ENCODE data around the gene MADD.

The MADD gene

GRCh38 chr11:47233989-47234668 lies 35.8 kb upstream of the MADD start:
- no peak overlapping the region for H3K4me3 ChIP-seq (ENCODE audit: low read depth, low read length)
- no peak for TF ChIP-seq CTCF (IDR thresholded peaks at IDR 0.05; ENCODE audit: insufficient read depth, low read depth, low read length, missing control alignments)
- DNase-seq (ENCODE audit: low read depth) = no peak

GRCh38 chr11:47234669-47235100 lies 35.2 kb upstream of the MADD start:
- TF ChIP-seq CTCF (IDR thresholded peaks at IDR 0.05; ENCODE audit: insufficient read depth, low read depth, low read length, missing control alignments) = no peak
- DNase-seq (ENCODE audit: low read depth) = no peak
- no peak overlapping the region for H3K4me3 ChIP-seq (ENCODE audit: low read depth, low read length)

GRCh38 chr11:47235163-47235562 lies 34.8 kb upstream of the MADD start:
- DNase-seq (ENCODE audit: low read depth) = no peak
- no peak overlapping the region for H3K4me3 ChIP-seq (ENCODE audit: low read depth, low read length)
- TF ChIP-seq CTCF (IDR thresholded peaks at IDR 0.05; ENCODE audit: insufficient read depth, low read depth, low read length, missing control alignments) = no peak

GRCh38 chr11:47236482-47236881 lies 33.5 kb upstream of the MADD start:
- no peak for DNase-seq (ENCODE audit: low read depth)
- TF ChIP-seq CTCF (IDR thresholded peaks at IDR 0.05; ENCODE audit: insufficient read depth, low read depth, low read length, missing control alignments) = no peak
- H3K4me3 ChIP-seq (ENCODE audit: low read depth, low read length) = no peak overlapping the region

GRCh38 chr11:47239852-47240251 lies 30.1 kb upstream of the MADD start:
- H3K4me3 ChIP-seq (ENCODE audit: low read depth, low read length) = no peak overlapping the region
- DNase-seq (ENCODE audit: low read depth) = no peak
- no peak for TF ChIP-seq CTCF (IDR thresholded peaks at IDR 0.05; ENCODE audit: insufficient read depth, low read depth, low read length, missing control alignments)

- DNase-seq (ENCODE audit: low read depth) = no peak
- no peak for TF ChIP-seq CTCF (IDR thresholded peaks at IDR 0.05; ENCODE audit: insufficient read depth, low read depth, low read length, missing control alignments)
- no peak overlapping the region for H3K4me3 ChIP-seq (ENCODE audit: low read depth, low read length)
These were observed 28.1 kb upstream of the MADD start for GRCh38 chr11:47241841-47242301.
